Gastroesophageal sphincter (tissue), 4 donors: ENCODE data around the gene GTF2A1. TPM values are rescaled to one million over a fixed set of nuclear protein-coding genes. Genes with fewer than 3 reads are reported as not detected.
A peak's percentile ranks its signal among the peaks of the same experiment; 100 is the strongest.

ENCODE experiments used
- ATAC-seq: fragments of 150-250 bp; one replicate; pipeline ENCODE4 v1.9.1; 2016; ENCODE audit warnings: mild to moderate bottlenecking, moderate library complexity
- H3K27ac ChIP-seq, 4 donors: fragments of 200-600 bp; sonication (generic) in 3 of 4; 1 replicate in 3 of 4; 2 replicates in 1 of 4; pipeline ENCODE4 v1.5.1; 2016 to 2019
- H3K27me3 ChIP-seq: fragments of 200-600 bp; sonication (generic); one replicate; pipeline ENCODE4 v1.5.1; 2019
- H3K36me3 ChIP-seq, 2 donors: fragments of 200-600 bp; sonication (generic); one replicate each; pipeline ENCODE4 v1.5.1; 2019; ENCODE audit warnings: control low read depth in 1 of 2
- H3K4me1 ChIP-seq, 3 donors: fragments of 200-600 bp; sonication (generic); 1 replicate in 2 of 3; 2 replicates in 1 of 3; pipeline ENCODE4 v1.5.1; 2016 to 2019; ENCODE audit warnings: control low read depth in 2 of 3
- H3K4me3 ChIP-seq, 2 donors: fragments of 200-600 bp; sonication (generic); one replicate each; pipeline ENCODE4 v1.5.1; 2019; ENCODE audit warnings: mild to moderate bottlenecking in 1 of 2, moderate library complexity in 1 of 2
- H3K9me3 ChIP-seq, 3 donors: fragments of 200-600 bp; sonication (generic); one replicate each; pipeline ENCODE4 v1.5.1; 2017 to 2019; ENCODE audit warnings: control low read depth in 2 of 3
- CTCF ChIP-seq, 4 experiments: fragments of 200-600 bp in 2 of 4; fragments of 450-650 bp in 2 of 4; sonication (generic) in 1 of 4; IDR thresholded peaks; one replicate each; pipeline ENCODE4 v1.5.1; 2017 to 2019; ENCODE audit warnings: antibody characterized with exemption in 4 of 4, mild to moderate bottlenecking in 2 of 4, moderate library complexity in 2 of 4
- EP300 ChIP-seq: sonication (generic); formaldehyde crosslinking; IDR thresholded peaks from one replicate; pipeline ENCODE4 v1.6.1; 2017; ENCODE audit warnings: antibody characterized with exemption, mild to moderate bottlenecking
- POLR2A ChIP-seq, 2 donors: fragments of 450-650 bp; IDR thresholded peaks; one replicate each; pipeline ENCODE4 v1.6.1; 2017; ENCODE audit warnings: antibody characterized with exemption in 2 of 2, mild to moderate bottlenecking in 2 of 2, moderate library complexity in 1 of 2
- POLR2AphosphoS5 ChIP-seq: sonication (generic); formaldehyde crosslinking; IDR thresholded peaks from one replicate; pipeline ENCODE4 v1.6.1; 2017; ENCODE audit warnings: antibody characterized with exemption
- WGBS, 2 donors: methylation state at CpG; one replicate each; pipeline ENCODE4 v1.1.5; 2018; ENCODE audit warnings: low coverage in 1 of 2; 5-methylcytosine and 5-hydroxymethylcytosine counted together
- total RNA-seq, 4 donors: library from RNA; depleted of rRNA; stranded (reverse); fragments of >200 nt; gene quantifications; one replicate each; pipeline ENCODE4 v1.1.0, GENCODE V29; 2016

Gene GTF2A1
- total RNA-seq, 4 donors from 2014 or later = 28.0 to 40.0 (median 30.5) TPM

DNA sequence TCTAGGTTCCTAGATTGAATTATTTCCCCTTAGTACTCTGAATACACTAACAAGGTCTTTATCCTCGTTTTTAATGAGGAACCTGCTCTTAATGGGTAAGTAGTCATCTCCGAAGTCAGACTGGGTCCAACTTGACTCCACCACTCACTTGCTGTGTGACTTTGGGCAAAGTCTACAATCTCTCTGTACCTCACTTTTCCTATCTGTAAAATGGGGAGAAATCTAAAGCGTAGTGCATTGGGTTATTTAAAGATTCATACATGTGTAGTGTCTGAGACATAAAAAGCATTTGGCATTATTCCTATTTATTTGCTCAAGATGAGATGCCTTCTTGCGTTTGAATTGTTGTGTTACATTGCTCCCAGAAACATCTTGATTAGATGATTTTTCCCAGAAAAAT is 51.5 kb downstream of the GTF2A1 start:
- peak overlapping the region; percentile 82 to 96 (median 88) for H3K27ac ChIP-seq
- TF ChIP-seq POLR2A (IDR thresholded peaks at IDR 0.05) = no peak
- H3K4me3 ChIP-seq = peak overlapping the region; percentile 41 to 68
- no peaks in the 10 kb centered on the region for H3K27me3 ChIP-seq
- no peaks in the 10 kb centered on the region for H3K9me3 ChIP-seq
- no peaks in the 10 kb centered on the region for H3K36me3 ChIP-seq
- peaks cover 0 to 17% (median 2%) of the 10 kb centered on the region in 3 donors for H3K4me1 ChIP-seq
- no peak for ATAC-seq
- 56% methylated on average over 2 to 4 of the region's 4 CpGs for WGBS, 2 donors

DNA sequence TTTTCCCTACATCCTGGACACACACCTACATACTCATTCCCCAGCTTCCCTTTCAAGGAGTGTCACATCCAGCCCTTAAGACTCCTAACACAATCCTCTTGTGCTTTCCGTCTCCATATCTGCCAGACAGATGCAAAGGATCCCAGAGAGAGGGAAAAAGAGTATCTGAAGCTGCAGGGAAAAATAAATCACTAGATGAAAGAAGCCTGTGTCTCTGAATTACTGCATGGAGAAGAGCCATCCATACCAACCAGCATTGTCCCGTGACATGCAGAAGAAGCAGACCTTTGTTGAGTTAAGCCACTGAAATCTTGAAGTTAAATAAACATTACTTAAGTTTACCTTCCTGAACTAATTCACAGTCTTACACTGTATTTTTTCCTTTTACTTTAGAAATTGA is 54.6 kb downstream of the GTF2A1 start:
- H3K9me3 ChIP-seq = no peaks in the 10 kb centered on the region
- whole genome bisulfite sequencing, 2 donors = 65 to 67% methylated on average over 1 to 2 of the region's 2 CpGs
- H3K27me3 ChIP-seq = no peaks in the 10 kb centered on the region
- no peak overlapping the region for H3K27ac ChIP-seq
- no peak overlapping the region for H3K4me3 ChIP-seq
- no peak for TF ChIP-seq POLR2A (IDR thresholded peaks at IDR 0.05)
- no peak for TF ChIP-seq CTCF (IDR thresholded peaks at IDR 0.05)
- no peak for TF ChIP-seq POLR2AphosphoS5
- TF ChIP-seq EP300 = no peak
- no peaks in the 10 kb centered on the region for H3K36me3 ChIP-seq
- no peak for ATAC-seq
- H3K4me1 ChIP-seq = peaks cover 0 to 17% (median 2%) of the 10 kb centered on the region in 3 donors

- no peak for ATAC-seq
- H3K27ac ChIP-seq = no peak overlapping the region
- TF ChIP-seq POLR2AphosphoS5 (no peak), CTCF (IDR thresholded peaks at IDR 0.05) (no peak), POLR2A (IDR thresholded peaks at IDR 0.05) (no peak), EP300 (no peak)
- no peaks in the 10 kb centered on the region for H3K36me3 ChIP-seq
- no peaks in the 10 kb centered on the region for H3K27me3 ChIP-seq
- no peak overlapping the region for H3K4me3 ChIP-seq
- H3K9me3 ChIP-seq = no peaks in the 10 kb centered on the region
- 63 to 84% methylated on average over 4 of the region's 4 CpGs for WGBS, 2 donors
- H3K4me1 ChIP-seq = peaks cover 0 to 12% (median 2%) of the 10 kb centered on the region in 3 donors
Measured at GRCh38 chr14:81165188-81165587, 55.6 kb downstream of the GTF2A1 start.

DNA sequence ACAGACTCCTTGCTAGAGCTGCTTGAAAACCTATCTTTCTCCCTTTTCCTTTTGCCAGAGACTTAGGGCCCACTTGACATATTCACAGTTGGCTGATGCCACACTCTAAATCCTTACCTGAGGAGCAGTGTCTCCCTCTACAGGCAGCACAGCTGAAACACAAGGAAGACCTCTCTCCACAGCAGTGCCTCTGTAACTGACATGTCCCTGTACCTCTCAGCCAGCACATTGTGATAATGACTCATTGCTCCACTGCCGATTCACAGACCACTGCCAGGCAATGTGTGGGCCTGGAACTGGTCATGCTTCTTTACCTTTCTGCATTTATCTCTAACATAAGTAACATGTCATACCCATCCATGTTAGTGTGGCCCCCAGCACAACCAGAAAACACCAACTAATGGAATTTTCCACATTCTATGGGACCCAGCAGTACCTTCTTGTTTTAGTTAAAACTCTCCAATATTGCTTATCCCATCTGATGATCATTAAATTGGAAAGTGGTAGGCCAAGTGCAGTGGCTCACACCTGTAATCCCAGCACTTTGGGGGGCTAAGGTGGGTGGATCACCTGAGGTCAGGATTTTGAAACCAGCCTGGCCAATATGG is 56.5 kb downstream of the GTF2A1 start:
- Histone ChIP-seq H3K36me3 (no peaks in the 10 kb centered on the region), H3K4me3 (no peak overlapping the region), H3K4me1 (peaks cover 0 to 4% (median 0%) of the 10 kb centered on the region in 3 donors), H3K27me3 (no peaks in the 10 kb centered on the region), H3K27ac (no peak overlapping the region), H3K9me3 (no peaks in the 10 kb centered on the region)
- TF ChIP-seq CTCF (IDR thresholded peaks at IDR 0.05) (peak in 3 of 4 experiments; percentile 35 to 55 (median 50)), POLR2AphosphoS5 (no peak), POLR2A (IDR thresholded peaks at IDR 0.05) (no peak), EP300 (no peak)
- ATAC-seq = peak; percentile 72
- WGBS, 2 donors = 0% methylated on average over 1 of the region's 1 CpG

DNA sequence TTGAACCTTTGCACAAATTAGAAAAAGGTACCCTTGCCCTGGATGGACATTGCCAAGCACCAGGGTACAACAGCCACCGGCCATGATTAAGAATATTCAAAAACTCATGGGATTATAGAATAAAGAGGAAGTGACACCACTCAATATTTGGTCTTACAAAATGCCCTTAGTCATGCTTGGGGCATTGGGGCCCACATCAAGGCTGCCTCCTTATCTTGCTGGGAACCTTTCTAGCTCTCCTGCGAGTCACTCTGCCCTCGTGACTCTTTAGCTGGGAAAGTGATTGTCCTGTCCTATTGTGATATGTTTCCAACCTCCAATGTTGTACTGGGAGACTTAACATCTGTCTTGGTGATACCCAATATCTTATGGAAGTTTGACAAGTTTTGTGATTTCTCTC is 57.8 kb downstream of the GTF2A1 start:
- TF ChIP-seq POLR2A (IDR thresholded peaks at IDR 0.05) = no peak
- no peak for TF ChIP-seq CTCF (IDR thresholded peaks at IDR 0.05)
- no peak for TF ChIP-seq EP300
- TF ChIP-seq POLR2AphosphoS5 = no peak

More for the DNA sequence above, 57.8 kb downstream of the GTF2A1 start:
- no peaks in the 10 kb centered on the region for H3K4me1 ChIP-seq
- no peak overlapping the region for H3K27ac ChIP-seq
- H3K36me3 ChIP-seq = no peaks in the 10 kb centered on the region
- no peaks in the 10 kb centered on the region for H3K27me3 ChIP-seq
- H3K4me3 ChIP-seq = no peak overlapping the region
- WGBS, 2 donors = 80 to 85% methylated on average over 3 of the region's 3 CpGs
- no peaks in the 10 kb centered on the region for H3K9me3 ChIP-seq
- ATAC-seq = no peak
